PC-9 (cell line): Measurements from ENCODE around the gene FOXD2. TPM values are rescaled to one million over a fixed set of nuclear protein-coding genes. Genes with fewer than 3 reads are reported as not detected.

ENCODE experiments used
- BruUV-seq: library from RNA; stranded (reverse); fragments of 400-500 nt; replicated peaks from 2 replicates; lab custom pipeline; 2021; lab: Mats Ljungman, UMichigan
- CTCF ChIA-PET: fragments of 300-600 bp; sonication (Branson Sonifier 250); formaldehyde crosslinking; loops from one replicate; lab custom pipeline; 2022; ENCODE audit warnings: antibody characterized with exemption; lab: Charles Lee
- POLR2A ChIA-PET: fragments of 300-600 bp; sonication (Branson Sonifier 250); formaldehyde crosslinking; loops from one replicate; lab custom pipeline; 2022; ENCODE audit warnings: antibody characterized with exemption; ENCODE audit not compliant: unreplicated experiment; lab: Charles Lee
- DNase-seq, 2 experiments: peaks; one replicate each; pipeline versions ENCODE4 v3.0.0 to v3.0.0-alpha.2; 2015 to 2022; ENCODE audit warnings: mixed read lengths in 1 of 2
- H2AFZ ChIP-seq: fragments of 200-600 bp; sonication (generic); 2 replicates; pipeline ENCODE4 v1.8.1; 2017; ENCODE audit warnings: antibody characterized with exemption
- H3F3A ChIP-seq: fragments of 200-600 bp; sonication (generic); 2 replicates; pipeline ENCODE4 v1.8.1; 2017; ENCODE audit warnings: antibody characterized with exemption, mild to moderate bottlenecking, low read depth; ENCODE audit not compliant: insufficient read depth
- H3K27ac ChIP-seq: fragments of 200-600 bp; sonication (generic); 2 replicates; pipeline ENCODE4 v1.6.1; 2016; ENCODE audit warnings: mixed run types
- H3K27me3 ChIP-seq: fragments of 200-600 bp; sonication (generic); 2 replicates; pipeline ENCODE4 v1.6.1; 2016; ENCODE audit warnings: low read depth, mixed run types; ENCODE audit not compliant: insufficient read depth
- H3K36me3 ChIP-seq: fragments of 200-600 bp; sonication (generic); 2 replicates; pipeline ENCODE4 v1.6.1; 2016; ENCODE audit warnings: low read depth, mixed run types
- H3K4me1 ChIP-seq: fragments of 200-600 bp; sonication (generic); replicated peaks from 2 replicates; pipeline ENCODE4 v1.6.1; 2016; ENCODE audit warnings: mixed run types; ENCODE audit not compliant: insufficient read depth
- H3K4me2 ChIP-seq: fragments of 200-600 bp; sonication (generic); 2 replicates; pipeline ENCODE4 v1.6.1; 2017; ENCODE audit warnings: mixed run types
- H3K4me3 ChIP-seq: fragments of 200-600 bp; sonication (generic); 2 replicates; pipeline ENCODE4 v1.6.1; 2016; ENCODE audit warnings: mixed run types
- H3K79me2 ChIP-seq: fragments of 200-600 bp; sonication (generic); 2 replicates; pipeline ENCODE4 v1.6.1; 2017; ENCODE audit warnings: low read depth, mixed run types
- H3K9me2 ChIP-seq: fragments of 200-600 bp; sonication (generic); 2 replicates; pipeline ENCODE4 v1.8.1; 2017; ENCODE audit warnings: mild to moderate bottlenecking; ENCODE audit not compliant: insufficient read depth
- H3K9me3 ChIP-seq: fragments of 200-600 bp; sonication (generic); 2 replicates; pipeline ENCODE4 v1.8.1; 2016; ENCODE audit warnings: low read depth; ENCODE audit not compliant: insufficient read depth
- H4K20me1 ChIP-seq: fragments of 200-600 bp; sonication (generic); 2 replicates; pipeline ENCODE4 v1.8.1; 2017; ENCODE audit not compliant: insufficient read depth
- EZH2 ChIP-seq: fragments of 200-600 bp; sonication (generic); IDR thresholded peaks from 2 replicates; pipeline ENCODE4 v1.8.0; 2017; ENCODE audit warnings: antibody characterized with exemption, low read depth
- intact Hi-C: fragments of 100-400 bp; cut with micrococcal nuclease; formaldehyde crosslinking; loops from one replicate; pipeline ENCODE4 v1.10.0; 2022; ENCODE audit not compliant: unreplicated experiment
- total RNA-seq: library from RNA; stranded (reverse); gene quantifications from 2 replicates; pipeline ENCODE4 v1.2.3, GENCODE V29; 2021
- TF ChIP-seq, protein P1 (sequence below): fragments of 200-600 bp; sonication (generic); conservative IDR thresholded peaks from 2 replicates; pipeline ENCODE4 v1.6.1; 2017; ENCODE audit warnings: mixed run types, antibody characterized with exemption, mild to moderate bottlenecking, moderate library complexity

The FOXD2 gene
- total RNA-seq, 1 experiment from 2014 or later = 0.35 TPM

- Histone ChIP-seq H3K4me3 (no peak overlapping the region), H3K36me3 (no peaks in the 10 kb centered on the region), H3K27me3 (no peaks in the 10 kb centered on the region), H3K9me2 (no peaks in the 10 kb centered on the region), H3K4me1 (no peaks in the 10 kb centered on the region), H3K4me2 (no peak overlapping the region), H3F3A (peaks cover 6% of the 10 kb centered on the region; the same call in 1 of the 2 replicates), H2AFZ (no peak overlapping the region), H3K79me2 (no peaks in the 10 kb centered on the region), H4K20me1 (no peaks in the 10 kb centered on the region), H3K9me3 (no peaks in the 10 kb centered on the region), H3K27ac (no peak overlapping the region)
- no TSS peak for BruUV-seq
- intact Hi-C loops = no loop called here
- POLR2A ChIA-PET = no interaction called here
- no peak for TF ChIP-seq EZH2
- TF ChIP-seq, protein P1, sequence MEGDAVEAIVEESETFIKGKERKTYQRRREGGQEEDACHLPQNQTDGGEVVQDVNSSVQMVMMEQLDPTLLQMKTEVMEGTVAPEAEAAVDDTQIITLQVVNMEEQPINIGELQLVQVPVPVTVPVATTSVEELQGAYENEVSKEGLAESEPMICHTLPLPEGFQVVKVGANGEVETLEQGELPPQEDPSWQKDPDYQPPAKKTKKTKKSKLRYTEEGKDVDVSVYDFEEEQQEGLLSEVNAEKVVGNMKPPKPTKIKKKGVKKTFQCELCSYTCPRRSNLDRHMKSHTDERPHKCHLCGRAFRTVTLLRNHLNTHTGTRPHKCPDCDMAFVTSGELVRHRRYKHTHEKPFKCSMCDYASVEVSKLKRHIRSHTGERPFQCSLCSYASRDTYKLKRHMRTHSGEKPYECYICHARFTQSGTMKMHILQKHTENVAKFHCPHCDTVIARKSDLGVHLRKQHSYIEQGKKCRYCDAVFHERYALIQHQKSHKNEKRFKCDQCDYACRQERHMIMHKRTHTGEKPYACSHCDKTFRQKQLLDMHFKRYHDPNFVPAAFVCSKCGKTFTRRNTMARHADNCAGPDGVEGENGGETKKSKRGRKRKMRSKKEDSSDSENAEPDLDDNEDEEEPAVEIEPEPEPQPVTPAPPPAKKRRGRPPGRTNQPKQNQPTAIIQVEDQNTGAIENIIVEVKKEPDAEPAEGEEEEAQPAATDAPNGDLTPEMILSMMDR = no peak
- DNase-seq = no peak
- CTCF ChIA-PET = no interaction called here
Measured at GRCh38 chr1:47442202-47442601, 4.4 kb downstream of the FOXD2 start.

DNA sequence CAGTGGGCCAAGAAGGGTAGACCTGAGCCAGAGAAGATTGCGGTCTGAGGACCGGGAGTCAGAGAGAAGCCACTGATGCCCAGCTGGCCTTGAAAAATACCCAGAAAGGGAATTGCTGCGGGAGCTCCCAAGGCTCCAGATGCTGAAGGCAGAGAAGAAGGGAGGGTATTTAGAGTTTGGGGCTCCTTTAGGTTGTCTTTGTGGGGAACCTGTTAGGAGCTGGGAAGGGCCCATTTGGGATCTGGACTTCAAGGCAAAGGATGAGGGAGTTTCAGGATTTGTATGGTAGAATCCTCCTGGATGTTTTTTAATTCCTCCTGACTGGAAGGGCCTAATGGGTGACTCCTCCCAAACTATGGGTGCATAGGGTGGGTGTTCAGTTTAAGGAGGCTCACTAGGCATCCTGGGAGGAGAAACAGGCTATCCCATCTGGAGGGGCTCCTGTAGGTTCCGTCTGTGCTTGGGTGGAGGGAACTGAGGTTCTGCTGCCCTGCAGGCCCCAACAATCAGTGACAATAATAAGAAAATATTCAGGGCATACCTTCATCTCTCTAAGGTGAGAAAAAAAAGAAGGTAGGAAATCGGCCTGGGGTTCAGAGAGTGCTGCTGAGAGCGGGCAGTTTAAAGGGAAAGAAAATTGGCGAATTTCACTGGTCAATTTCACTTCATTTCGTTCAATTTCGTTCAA is 5.1 kb downstream of the FOXD2 start:
- Histone ChIP-seq H3K36me3 (no peaks in the 10 kb centered on the region), H3K4me3 (no peak overlapping the region), H4K20me1 (no peaks in the 10 kb centered on the region), H3K9me2 (no peaks in the 10 kb centered on the region), H3K27ac (no peak overlapping the region), H3K79me2 (no peaks in the 10 kb centered on the region), H3K4me2 (no peak overlapping the region), H2AFZ (no peak overlapping the region), H3K4me1 (no peaks in the 10 kb centered on the region), H3F3A (peaks cover 5% of the 10 kb centered on the region; the same call in 1 of the 2 replicates), H3K27me3 (no peaks in the 10 kb centered on the region), H3K9me3 (no peaks in the 10 kb centered on the region)
- no peak for DNase-seq
- BruUV-seq = no TSS peak
- intact Hi-C loops = no loop called here
- ChIA-PET POLR2A (no interaction called here), CTCF (no interaction called here)
- no peak for TF ChIP-seq EZH2
- TF ChIP-seq, protein P1 = no peak

DNA sequence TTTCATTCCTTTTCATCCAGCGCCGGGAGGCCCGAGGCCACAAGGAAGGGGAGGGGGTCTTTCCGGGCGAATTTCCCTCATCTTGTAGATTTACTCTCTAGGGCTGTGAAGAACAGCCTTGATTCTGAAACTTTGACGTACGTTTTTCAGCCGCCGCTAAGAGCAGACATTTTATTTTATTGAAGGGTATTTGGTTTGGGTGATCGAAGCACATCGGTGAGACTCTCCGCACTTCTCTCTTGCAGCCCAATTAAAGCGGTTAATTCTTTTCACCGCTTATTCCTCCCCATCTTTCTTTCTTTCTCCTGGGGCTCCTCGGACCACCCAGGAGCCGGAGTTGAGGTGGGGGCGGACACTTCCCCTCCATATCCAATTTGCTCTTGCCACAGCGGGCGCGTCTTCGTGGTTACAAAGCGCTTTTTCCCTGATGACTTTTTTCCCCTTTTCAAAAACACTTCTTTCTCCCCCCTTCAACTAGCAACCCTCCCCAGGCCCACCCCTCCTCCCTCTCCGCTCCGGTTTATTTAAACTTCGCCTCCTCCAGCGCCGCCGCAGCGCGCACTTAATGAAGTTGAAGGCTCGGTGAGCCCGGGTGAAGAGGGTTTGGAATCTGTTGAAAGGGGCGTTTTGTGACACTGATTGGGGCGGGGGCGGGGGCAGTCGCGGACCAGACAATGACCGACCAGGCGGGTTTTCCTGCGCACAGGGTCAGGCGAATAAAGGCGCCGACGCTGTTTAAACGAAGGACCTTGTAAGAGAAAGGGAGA is 5.9 kb downstream of the FOXD2 start:
- Histone ChIP-seq H2AFZ (no peak overlapping the region), H3K4me3 (no peak overlapping the region), H3K27me3 (no peaks in the 10 kb centered on the region), H4K20me1 (no peaks in the 10 kb centered on the region), H3K79me2 (no peaks in the 10 kb centered on the region), H3F3A (peaks cover 5% of the 10 kb centered on the region; the same call in 1 of the 2 replicates), H3K27ac (no peak overlapping the region), H3K4me1 (no peaks in the 10 kb centered on the region), H3K4me2 (no peak overlapping the region), H3K36me3 (no peaks in the 10 kb centered on the region), H3K9me3 (no peaks in the 10 kb centered on the region), H3K9me2 (no peaks in the 10 kb centered on the region)
- no TSS peak for BruUV-seq
- POLR2A ChIA-PET = no interaction called here
- TF ChIP-seq, protein P1 = no peak
- TF ChIP-seq EZH2 = no peak
- no peak for DNase-seq
- intact Hi-C loops = no loop called here
- CTCF ChIA-PET = no interaction called here
